GM12878 (cell line): ENCODE data around the gene FIGNL2. TPM values are rescaled to one million over a fixed set of nuclear protein-coding genes. Genes with fewer than 3 reads are reported as not detected.

ENCODE experiments used
- ATAC-seq: fragments of 200-7000 bp; cut with Tn5 transposase; 3 replicates; pipeline ENCODE4 v1.9.1; 2020; ENCODE audit warnings: mild to moderate bottlenecking, moderate library complexity
- BruUV-seq: library from RNA; stranded (reverse); fragments of 400-500 nt; replicated peaks from 2 replicates; lab custom pipeline; 2021; lab: Mats Ljungman, UMichigan
- CTCF ChIA-PET: fragments of 300-600 bp; sonication (Branson Sonifier 250); formaldehyde crosslinking; extraction: SDS; loops from one replicate; lab custom pipeline; 2021; ENCODE audit warnings: inconsistent platforms; lab: Yijun Ruan, JAX
- POLR2A ChIA-PET: fragments of 350-600 bp; formaldehyde crosslinking; extraction: SDS; loops from one replicate; lab custom pipeline; 2021; ENCODE audit warnings: inconsistent platforms; lab: Charles Lee
- RAD21 ChIA-PET: fragments of 300-600 bp; sonication (Branson Sonifier 250); formaldehyde crosslinking; loops from one replicate; lab custom pipeline; 2023; ENCODE audit warnings: antibody characterized with exemption; ENCODE audit not compliant: unreplicated experiment; lab: Charles Lee
- SMC1A ChIA-PET: fragments of 300-600 bp; sonication (Branson Sonifier 250); formaldehyde crosslinking; loops from one replicate; lab custom pipeline; 2023; ENCODE audit not compliant: unreplicated experiment, uncharacterized antibody; lab: Charles Lee
- DNase-seq: peaks from one replicate; pipeline ENCODE4 v3.0.0-alpha.2; 2011; ENCODE audit warnings: low read depth, low spot score
- FAIRE-seq: peaks from 3 replicates; lab custom pipeline; 2011; peaks lifted over from hg19 to GRCh38; lab: Jason Lieb, UNC
- H2AFZ ChIP-seq: 2 replicates; pipeline ENCODE4 v1.6.0; 2011; ENCODE audit warnings: low read depth, low read length, control low read depth; ENCODE audit not compliant: control insufficient read depth
- H3K27ac ChIP-seq: 2 replicates; pipeline ENCODE4 v1.5.1; 2011; ENCODE audit warnings: control low read depth; ENCODE audit not compliant: control insufficient read depth, insufficient read depth
- H3K27me3 ChIP-seq, 2 experiments: replicated peaks in 1 of 2; 2 replicates each; pipeline versions ENCODE4 v1.6.0 to v1.6.1; 2011; ENCODE audit warnings: low read length in 1 of 2; ENCODE audit not compliant: control insufficient read depth in 2 of 2, insufficient read depth in 2 of 2
- H3K36me3 ChIP-seq, 2 experiments: 2 replicates each; pipeline ENCODE4 v1.5.1; 2011; ENCODE audit warnings: low read length in 1 of 2; ENCODE audit not compliant: control insufficient read depth in 2 of 2, insufficient read depth in 2 of 2
- H3K4me1 ChIP-seq: 2 replicates; pipeline ENCODE4 v1.6.1; 2011; ENCODE audit warnings: mild to moderate bottlenecking, low read length, moderate library complexity, mixed read lengths; ENCODE audit not compliant: control insufficient read depth, insufficient read depth
- H3K4me2 ChIP-seq: 2 replicates; pipeline ENCODE4 v1.6.0; 2011; ENCODE audit warnings: control low read depth; ENCODE audit not compliant: control insufficient read depth, insufficient read depth
- H3K4me3 ChIP-seq: fragments of 200-600 bp; sonication (generic); 2 replicates; pipeline ENCODE4 v1.5.1; 2016
- H3K79me2 ChIP-seq: 2 replicates; pipeline ENCODE4 v1.6.0; 2011; ENCODE audit warnings: low read length; ENCODE audit not compliant: control insufficient read depth, insufficient read depth
- H3K9ac ChIP-seq: 2 replicates; pipeline ENCODE4 v1.8.0; 2011; ENCODE audit warnings: low read length, control low read depth, mixed read lengths; ENCODE audit not compliant: control insufficient read depth, insufficient read depth
- H3K9me3 ChIP-seq: replicated peaks from 3 replicates; pipeline ENCODE4 v1.5.1; 2011; ENCODE audit warnings: mild to moderate bottlenecking, low read length; ENCODE audit not compliant: control insufficient read depth, insufficient read depth
- H4K20me1 ChIP-seq: 2 replicates; pipeline ENCODE4 v1.6.0; 2011; ENCODE audit not compliant: control insufficient read depth, insufficient read depth
- ATF7 ChIP-seq: fragments of 450-650 bp; IDR thresholded peaks from 2 replicates; pipeline ENCODE4 v1.6.1; 2016; ENCODE audit warnings: low read depth, mild to moderate bottlenecking
- BMI1 ChIP-seq: fragments of 450-650 bp; IDR thresholded peaks from 2 replicates; pipeline ENCODE4 v1.6.1; 2016; ENCODE audit warnings: mild to moderate bottlenecking, moderate library complexity, borderline replicate concordance
- CEBPB ChIP-seq, 2 experiments: fragments of 150-350 bp in 1 of 2; IDR thresholded peaks; 2 replicates each; pipeline ENCODE4 v1.6.1; 2012 to 2014; ENCODE audit warnings: low read depth in 2 of 2, low read length in 2 of 2, borderline replicate concordance in 1 of 2, inconsistent platforms in 1 of 2
- E4F1 ChIP-seq: fragments of 450-650 bp; IDR thresholded peaks from 2 replicates; pipeline ENCODE4 v1.6.1; 2018; ENCODE audit warnings: borderline replicate concordance, mild to moderate bottlenecking; ENCODE audit not compliant: partially characterized antibody
- EED ChIP-seq: sonication (generic); IDR thresholded peaks from 2 replicates; pipeline ENCODE4 v1.6.1; 2016; ENCODE audit warnings: antibody characterized with exemption, low read depth
- ESRRA ChIP-seq: IDR thresholded peaks from 2 replicates; pipeline ENCODE4 v1.6.1; 2012; ENCODE audit warnings: mild to moderate bottlenecking, low read length, improper control_type of control experiment
- HDAC2 ChIP-seq: fragments of 200-600 bp; sonication (generic); IDR thresholded peaks from 2 replicates; pipeline ENCODE4 v1.6.1; 2017
- IRF4 ChIP-seq: IDR thresholded peaks from 2 replicates; pipeline ENCODE4 v1.6.1; 2011; ENCODE audit warnings: low read depth, low read length
- KDM1A ChIP-seq: fragments of 200-600 bp; sonication (generic); IDR thresholded peaks from 2 replicates; pipeline ENCODE4 v1.6.1; 2016; ENCODE audit warnings: borderline replicate concordance
- MEF2A ChIP-seq: IDR thresholded peaks from 2 replicates; pipeline ENCODE4 v1.6.1; 2011; ENCODE audit warnings: low read depth, mild to moderate bottlenecking, low read length, moderate library complexity; ENCODE audit not compliant: insufficient read depth
- MTA3 ChIP-seq: IDR thresholded peaks from 2 replicates; pipeline ENCODE4 v1.6.1; 2012; ENCODE audit warnings: low read length, inconsistent platforms, borderline replicate concordance
- RB1 ChIP-seq: fragments of 450-650 bp; formaldehyde crosslinking; IDR thresholded peaks from 2 replicates; pipeline ENCODE4 v1.6.1; 2017; ENCODE audit warnings: mild to moderate bottlenecking, borderline replicate concordance
- TBL1XR1 ChIP-seq: IDR thresholded peaks from 2 replicates; pipeline ENCODE4 v1.6.1; 2012; ENCODE audit warnings: low read depth, low read length, improper control_type of control experiment
- TCF7 ChIP-seq: IDR thresholded peaks from 2 replicates; pipeline ENCODE4 v1.6.1; 2014; ENCODE audit warnings: antibody characterized with exemption, borderline replicate concordance
- ZNF217 ChIP-seq: fragments of 450-650 bp; IDR thresholded peaks from 2 replicates; pipeline ENCODE4 v1.6.1; 2017; ENCODE audit warnings: antibody characterized with exemption, mild to moderate bottlenecking
- ZNF24 ChIP-seq: fragments of 450-650 bp; IDR thresholded peaks from 2 replicates; pipeline ENCODE4 v1.6.1; 2017; ENCODE audit warnings: antibody characterized with exemption, mild to moderate bottlenecking
- ZNF622 ChIP-seq: fragments of 450-650 bp; IDR thresholded peaks from 2 replicates; pipeline ENCODE4 v1.6.1; 2017; ENCODE audit warnings: mild to moderate bottlenecking, inconsistent platforms
- WGBS: methylation state at CpG from one replicate; pipeline ENCODE4 v1.1.6; 2016; ENCODE audit warnings: low lambda C conversion rate; ENCODE audit not compliant: insufficient replicate concordance, insufficient coverage; ENCODE audit errors: missing lambda C conversion rate; 5-methylcytosine and 5-hydroxymethylcytosine counted together
- in situ Hi-C: fragments of 300-500 bp; cut with MboI; formaldehyde crosslinking; loops from 9 replicates; pipeline ENCODE4 v1.14.3; 2018; ENCODE audit warnings: mixed read lengths
- intact Hi-C: fragments of 100-400 bp; cut with micrococcal nuclease; formaldehyde crosslinking; loops from one replicate; pipeline ENCODE4 v1.14.2; 2022; ENCODE audit not compliant: unreplicated experiment
- polyA plus RNA-seq, 11 experiments: library from polyadenylated mRNA; depleted of rRNA in 4 of 11; unstranded in 6 of 11; stranded (reverse) in 5 of 11; fragments of >200 nt; fragmentation: Nextera tagmentation in 4 of 11; fragmentation: Illumina TruSeq in 1 of 11; extraction: Ambion mirVana in 4 of 11; extraction: Trizol in 1 of 11; gene quantifications; 1 replicate in 1 of 11; 2 replicates in 10 of 11; pipeline versions ENCODE4 v1.2.1 to v1.2.3, GENCODE V29; 2011 to 2016; ENCODE audit warnings: inconsistent platforms in 2 of 11, missing spikeins in 2 of 11, low read depth in 1 of 11
- total RNA-seq, 4 experiments: library from RNA; depleted of rRNA in 3 of 4; stranded (reverse); fragments of >200 nt in 3 of 4; fragmentation: Illumina TruSeq in 1 of 4; extraction: Trizol in 1 of 4; gene quantifications; 2 replicates each; pipeline versions ENCODE4 v1.2.1 to v1.2.3, GENCODE V29; 2013 to 2021
- TF ChIP-seq, protein P1 (sequence below): fragments of 450-650 bp; IDR thresholded peaks from 2 replicates; pipeline ENCODE4 v1.6.1; 2014; ENCODE audit warnings: mild to moderate bottlenecking

The FIGNL2 gene
- total and polyA plus RNA-seq, 10 of the 15 experiments (the other 5 are each of a cell fraction or from before 2014, with no cell fraction given), result not detected

DNA sequence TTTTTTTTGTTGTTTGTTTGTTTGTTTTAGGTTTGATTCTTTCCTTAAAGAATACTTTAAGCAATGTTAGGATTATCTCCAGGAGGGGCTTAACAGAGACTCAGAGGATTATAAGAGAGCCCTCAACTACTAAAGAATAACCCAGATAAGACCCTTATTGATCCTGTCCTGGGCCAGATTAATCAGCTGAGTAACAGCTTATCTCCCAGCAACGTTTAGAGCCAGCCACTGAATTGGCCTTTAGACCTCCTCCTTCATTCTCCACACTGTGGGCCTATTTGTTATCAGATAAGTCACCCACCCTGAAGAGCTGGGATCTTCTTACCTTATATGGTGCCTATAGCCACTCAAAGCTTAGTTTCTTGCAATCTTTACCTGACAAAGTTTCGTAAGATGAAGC is 71.1 kb downstream of the FIGNL2 start:
- Histone ChIP-seq H4K20me1 (no peaks in the 10 kb centered on the region), H3K4me3 (no peak overlapping the region), H3K4me2 (no peak overlapping the region), H3K9ac (no peak overlapping the region), H3K4me1 (no peaks in the 10 kb centered on the region), H3K79me2 (no peaks in the 10 kb centered on the region), H3K36me3 (no peaks in the 10 kb centered on the region), H2AFZ (no peak overlapping the region), H3K9me3 (no peaks in the 10 kb centered on the region)
- POLR2A ChIA-PET, result no interaction called here
- WGBS, result 5% methylated on average over 2 of the region's 2 CpGs
- no peak for ATAC-seq
- in situ Hi-C loops (no loop called here), intact Hi-C loops (no loop called here)
- SMC1A ChIA-PET, result no interaction called here
- BruUV-seq, result no TSS peak
- RAD21 ChIA-PET, result no interaction called here
- FAIRE-seq, result no peak
- TF ChIP-seq KDM1A (no peak), CEBPB (IDR thresholded peaks at IDR 0.05; ENCODE audit: borderline replicate concordance in 1 of 2, low read depth in 2 of 2, low read length in 2 of 2) (no peak), ZNF24 (no peak), ZNF622 (no peak), MEF2A (no peak), BMI1 (no peak), TBL1XR1 (no peak), E4F1 (no peak), HDAC2 (no peak), ZNF217 (no peak), ATF7 (no peak), EED (no peak), RB1 (no peak), ESRRA (no peak), TCF7 (no peak), IRF4 (no peak), MTA3 (no peak)
- TF ChIP-seq, protein P1, sequence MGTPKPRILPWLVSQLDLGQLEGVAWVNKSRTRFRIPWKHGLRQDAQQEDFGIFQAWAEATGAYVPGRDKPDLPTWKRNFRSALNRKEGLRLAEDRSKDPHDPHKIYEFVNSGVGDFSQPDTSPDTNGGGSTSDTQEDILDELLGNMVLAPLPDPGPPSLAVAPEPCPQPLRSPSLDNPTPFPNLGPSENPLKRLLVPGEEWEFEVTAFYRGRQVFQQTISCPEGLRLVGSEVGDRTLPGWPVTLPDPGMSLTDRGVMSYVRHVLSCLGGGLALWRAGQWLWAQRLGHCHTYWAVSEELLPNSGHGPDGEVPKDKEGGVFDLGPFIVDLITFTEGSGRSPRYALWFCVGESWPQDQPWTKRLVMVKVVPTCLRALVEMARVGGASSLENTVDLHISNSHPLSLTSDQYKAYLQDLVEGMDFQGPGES, result no peak
- TF ChIP-seq, all 136 proteins: peak for 0
- DNase-seq, result no peak
- no peak overlapping the region for H3K27ac ChIP-seq
- CTCF ChIA-PET, result interaction anchor here (0.7 kb wide), 2 partner anchors 30 to 356 kb away, joined by 3 read pairs; no protein-coding TSS in a partner anchor
- H3K27me3 ChIP-seq, result no peaks in the 10 kb centered on the region; a peak in 1 of 4 replicates
